Measurements from ENCODE around the gene SPINK14.

SPINK14 gene

GRCh38 chr5:148168246-148168645, at the start of gene SPINK14:
SPINK14 (plus strand) TSS chr5:148168546; CDS start chr5:148169733, 1,187 bp downstream.
- no peak for DNase-seq (ENCODE audit: low read depth in 2 of 2)

- DNase-seq (ENCODE audit: low read depth in 2 of 2) = no peak
Observed at GRCh38 chr5:148120317-148120716, 48.0 kb upstream of the SPINK14 start.

GRCh38 chr5:148125641-148126040, 42.7 kb upstream of the SPINK14 start:
- no peak for DNase-seq (ENCODE audit: low read depth in 2 of 2)

- no peak for DNase-seq (ENCODE audit: low read depth in 2 of 2)
Observed at GRCh38 chr5:148135091-148136048, 33.0 kb upstream of the SPINK14 start.

- no peak for DNase-seq (ENCODE audit: low read depth in 2 of 2)
Observed at GRCh38 chr5:148140846-148141245, 27.5 kb upstream of the SPINK14 start.

- DNase-seq (ENCODE audit: low read depth in 2 of 2) = no peak
Observed at GRCh38 chr5:148141645-148142044, 26.7 kb upstream of the SPINK14 start.

GRCh38 chr5:148145916-148146315, 22.4 kb upstream of the SPINK14 start:
- DNase-seq (ENCODE audit: low read depth in 2 of 2) = no peak

GRCh38 chr5:148146487-148146886, 21.9 kb upstream of the SPINK14 start:
- DNase-seq (ENCODE audit: low read depth in 2 of 2) = no peak

GRCh38 chr5:148147415-148147814, 20.9 kb upstream of the SPINK14 start:
- DNase-seq (ENCODE audit: low read depth in 2 of 2) = no peak

- no peak for DNase-seq (ENCODE audit: low read depth in 2 of 2)
Observed at GRCh38 chr5:148151872-148152271, 16.5 kb upstream of the SPINK14 start.

GRCh38 chr5:148152781-148153180, 15.6 kb upstream of the SPINK14 start:
- no peak for DNase-seq (ENCODE audit: low read depth in 2 of 2)

GRCh38 chr5:148156609-148157008, 11.7 kb upstream of the SPINK14 start:
- no peak for DNase-seq (ENCODE audit: low read depth in 2 of 2)

GRCh38 chr5:148162038-148162437, 6.3 kb upstream of the SPINK14 start:
- DNase-seq (ENCODE audit: low read depth in 2 of 2) = no peak

GRCh38 chr5:148163345-148163744, 5.0 kb upstream of the SPINK14 start:
- DNase-seq (ENCODE audit: low read depth in 2 of 2) = no peak

GRCh38 chr5:148166550-148167283, 1.6 kb upstream of the SPINK14 start:
- DNase-seq (ENCODE audit: low read depth in 2 of 2) = no peak

GRCh38 chr5:148172377-148172776, 4.0 kb downstream of the SPINK14 start:
- no peak for DNase-seq (ENCODE audit: low read depth in 2 of 2)

GRCh38 chr5:148176480-148176879, 8.1 kb downstream of the SPINK14 start:
- no peak for DNase-seq (ENCODE audit: low read depth in 2 of 2)

- no peak for DNase-seq (ENCODE audit: low read depth in 2 of 2)
Observed at GRCh38 chr5:148177207-148177606, 8.9 kb downstream of the SPINK14 start.

GRCh38 chr5:148179234-148179824, 11.0 kb downstream of the SPINK14 start:
- DNase-seq (ENCODE audit: low read depth in 2 of 2) = no peak

- DNase-seq (ENCODE audit: low read depth in 2 of 2) = no peak
Observed at GRCh38 chr5:148186248-148187003, 18.1 kb downstream of the SPINK14 start.

- DNase-seq (ENCODE audit: low read depth in 2 of 2) = no peak
Observed at GRCh38 chr5:148191010-148191409, 22.7 kb downstream of the SPINK14 start.

- no peak for DNase-seq (ENCODE audit: low read depth in 2 of 2)
Observed at GRCh38 chr5:148193202-148193601, 24.9 kb downstream of the SPINK14 start.

All from stimulated activated CD8-positive, alpha-beta memory T cell treated with anti-CD3 and anti-CD28 coated beads, Interleukin-7, amount 100 ng/mL, for 4 hours (primary cell).